ENCODE measurements around the gene LRMDA.

The LRMDA gene

GRCh38 chr10:76456197-76456596 lies 1024.8 kb downstream of the LRMDA start:
- no peak for DNase-seq (ENCODE audit: low read depth)
- TF ChIP-seq CTCF (IDR thresholded peaks at IDR 0.05; ENCODE audit: low read depth, low read length, missing control alignments) = no peak
- no peak overlapping the region for H3K4me3 ChIP-seq (ENCODE audit: low read depth, low read length)
- in situ Hi-C loops (cut with HindIII; ENCODE audit: low sequenced_read_pairs) = no loop called here

- in situ Hi-C loops (cut with HindIII; ENCODE audit: low sequenced_read_pairs) = no loop called here
- no peak for TF ChIP-seq CTCF (IDR thresholded peaks at IDR 0.05; ENCODE audit: low read depth, low read length, missing control alignments)
- DNase-seq (ENCODE audit: low read depth) = no peak
- no peak overlapping the region for H3K4me3 ChIP-seq (ENCODE audit: low read depth, low read length)
Observed at GRCh38 chr10:76459016-76459730, 1027.7 kb downstream of the LRMDA start.

- in situ Hi-C loops (cut with HindIII; ENCODE audit: low sequenced_read_pairs) = no loop called here
- no peak overlapping the region for H3K4me3 ChIP-seq (ENCODE audit: low read depth, low read length)
- TF ChIP-seq CTCF (IDR thresholded peaks at IDR 0.05; ENCODE audit: low read depth, low read length, missing control alignments) = no peak
- DNase-seq (ENCODE audit: low read depth) = no peak
Observed at GRCh38 chr10:76461024-76461423, 1029.6 kb downstream of the LRMDA start.

GRCh38 chr10:76463111-76463510 lies 1031.7 kb downstream of the LRMDA start:
- in situ Hi-C loops (cut with HindIII; ENCODE audit: low sequenced_read_pairs) = no loop called here
- no peak overlapping the region for H3K4me3 ChIP-seq (ENCODE audit: low read depth, low read length)
- DNase-seq (ENCODE audit: low read depth) = no peak
- TF ChIP-seq CTCF (IDR thresholded peaks at IDR 0.05; ENCODE audit: low read depth, low read length, missing control alignments) = no peak

GRCh38 chr10:76466836-76467503 lies 1035.5 kb downstream of the LRMDA start:
- no peak for TF ChIP-seq CTCF (IDR thresholded peaks at IDR 0.05; ENCODE audit: low read depth, low read length, missing control alignments)
- in situ Hi-C loops (cut with HindIII; ENCODE audit: low sequenced_read_pairs) = no loop called here
- DNase-seq (ENCODE audit: low read depth) = no peak
- H3K4me3 ChIP-seq (ENCODE audit: low read depth, low read length) = no peak overlapping the region

GRCh38 chr10:76469675-76470074 lies 1038.3 kb downstream of the LRMDA start:
- DNase-seq (ENCODE audit: low read depth) = no peak
- in situ Hi-C loops (cut with HindIII; ENCODE audit: low sequenced_read_pairs) = loop anchor here (5.0 kb wide), 1 partner anchor 48 kb away; no protein-coding TSS in a partner anchor
- no peak overlapping the region for H3K4me3 ChIP-seq (ENCODE audit: low read depth, low read length)
- no peak for TF ChIP-seq CTCF (IDR thresholded peaks at IDR 0.05; ENCODE audit: low read depth, low read length, missing control alignments)

Data from astrocyte of the cerebellum (primary cell).